CD4-positive, alpha-beta T cell (primary cell): ENCODE measurements around the gene PARP1. TPM values are rescaled to one million over a fixed set of nuclear protein-coding genes. Genes with fewer than 3 reads are reported as not detected.

Source experiments
- ATAC-seq: fragments of 200-7000 bp; cut with Tn5 transposase; one replicate; pipeline ENCODE4 v1.10.0; 2022; ENCODE audit warnings: mild to moderate bottlenecking; ENCODE audit not compliant: poor library complexity
- CTCF ChIA-PET: fragments of 350-600 bp; sonication (Branson Sonifier 250); formaldehyde crosslinking; loops from one replicate; lab custom pipeline; 2021; ENCODE audit warnings: antibody characterized with exemption, inconsistent platforms; lab: Charles Lee
- POLR2A ChIA-PET: fragments of 350-600 bp; sonication (Branson Sonifier 250); formaldehyde crosslinking; loops from one replicate; lab custom pipeline; 2021; ENCODE audit warnings: antibody characterized with exemption, inconsistent platforms; lab: Charles Lee
- DNase-seq, 14 experiments: peaks; one replicate each; pipeline ENCODE4 v3.0.0-alpha.2; 2013 to 2020; ENCODE audit warnings: mixed read lengths in 2 of 14
- H3K27ac ChIP-seq, 2 donors: one replicate each; pipeline versions ENCODE4 v1.5.1 to v1.7.0; 2013; ENCODE audit warnings: low read length in 2 of 2, low read depth in 1 of 2, mild to moderate bottlenecking in 1 of 2
- H3K27me3 ChIP-seq, 2 experiments: 1 replicate in 1 of 2; 2 replicates in 1 of 2; pipeline versions ENCODE4 v1.6.1 to v1.7.0; 2013; ENCODE audit warnings: low read length in 2 of 2, control low read depth in 1 of 2, mild to moderate bottlenecking in 1 of 2, moderate library complexity in 1 of 2; ENCODE audit not compliant: insufficient read depth in 2 of 2, control insufficient read depth in 1 of 2
- H3K36me3 ChIP-seq: one replicate; pipeline ENCODE4 v1.6.1; 2013; ENCODE audit warnings: low read length, control low read depth; ENCODE audit not compliant: insufficient read depth
- H3K4me1 ChIP-seq: one replicate; pipeline ENCODE4 v1.6.1; 2013; ENCODE audit warnings: low read length, control low read depth; ENCODE audit not compliant: insufficient read depth
- H3K4me3 ChIP-seq: one replicate; pipeline ENCODE4 v1.5.1; 2013; ENCODE audit warnings: mild to moderate bottlenecking, low read length, moderate library complexity
- H3K9me3 ChIP-seq, 2 experiments: 1 replicate in 1 of 2; 2 replicates in 1 of 2; pipeline versions ENCODE4 v1.6.1 to v1.7.0; 2013; ENCODE audit warnings: low read length in 2 of 2, mild to moderate bottlenecking in 2 of 2, control low read depth in 1 of 2, moderate library complexity in 1 of 2; ENCODE audit not compliant: control insufficient read depth in 1 of 2, insufficient read depth in 1 of 2
- H3K27ac Mint-ChIP-seq: one replicate; pipeline ENCODE4 v1.8.0; 2020; ENCODE audit warnings: mixed read lengths
- H3K27me3 Mint-ChIP-seq: one replicate; pipeline ENCODE4 v1.8.0; 2021; ENCODE audit warnings: mixed read lengths
- H3K36me3 Mint-ChIP-seq: one replicate; pipeline ENCODE4 v1.8.0; 2021; ENCODE audit warnings: low read depth, mixed read lengths
- H3K4me1 Mint-ChIP-seq: one replicate; pipeline ENCODE4 v1.8.0; 2021; ENCODE audit warnings: low read depth, mixed read lengths
- H3K4me3 Mint-ChIP-seq: one replicate; pipeline ENCODE4 v1.8.0; 2020; ENCODE audit warnings: mild to moderate bottlenecking, mixed read lengths
- H3K9me3 Mint-ChIP-seq: one replicate; pipeline ENCODE4 v1.8.0; 2020; ENCODE audit warnings: mixed read lengths
- CTCF ChIP-seq: fragments of 200-600 bp; IDR thresholded peaks from one replicate; pipeline ENCODE4 v1.8.0; 2022; ENCODE audit warnings: antibody characterized with exemption, mild to moderate bottlenecking
- intact Hi-C, 2 experiments: fragments of 100-400 bp; cut with DNase I in 1 of 2; cut with micrococcal nuclease in 1 of 2; formaldehyde crosslinking; loops; one replicate each; pipeline versions ENCODE4 v1.15.1 to v1.9.0; 2023 to 2025; cut with DNase I, micrococcal nuclease
- total RNA-seq, 174 experiments: library from RNA in 2 of 174; stranded (reverse) in 2 of 174; gene quantifications; one replicate each; pipeline ENCODE4 v1.2.3 and lab custom pipeline; 2021 to 2026

PARP1 gene
- total RNA-seq, 2 experiments from 2014 or later: 59.3 to 63.6 TPM

GRCh38 chr1:226350519-226350865 lies 57.4 kb downstream of the PARP1 start:
- no peaks in the 10 kb centered on the region for H3K9me3 Mint-ChIP-seq
- Histone ChIP-seq H3K9me3 (no peaks in the 10 kb centered on the region), H3K27me3 (no peaks in the 10 kb centered on the region), H3K4me3 (no peak overlapping the region), H3K4me1 (no peaks in the 10 kb centered on the region), H3K36me3 (peaks cover 3% of the 10 kb centered on the region), H3K27ac (no peak overlapping the region)
- intact Hi-C loops: no loop called here
- no peaks in the 10 kb centered on the region for H3K4me1 Mint-ChIP-seq
- DNase-seq: no peak
- H3K27ac Mint-ChIP-seq: no peak overlapping the region
- CTCF ChIA-PET: no interaction called here
- ATAC-seq: no peak
- no peaks in the 10 kb centered on the region for H3K27me3 Mint-ChIP-seq
- H3K4me3 Mint-ChIP-seq: no peak overlapping the region
- POLR2A ChIA-PET: no interaction called here
- TF ChIP-seq CTCF: no peak
- no peaks in the 10 kb centered on the region for H3K36me3 Mint-ChIP-seq

- Mint-ChIP-seq H3K27ac (no peak overlapping the region), H3K27me3 (no peaks in the 10 kb centered on the region), H3K9me3 (no peaks in the 10 kb centered on the region), H3K4me1 (no peaks in the 10 kb centered on the region), H3K36me3 (no peaks in the 10 kb centered on the region), H3K4me3 (no peak overlapping the region)
- ChIA-PET POLR2A (no interaction called here), CTCF (no interaction called here)
- Histone ChIP-seq H3K27ac (no peak overlapping the region), H3K9me3 (no peaks in the 10 kb centered on the region), H3K27me3 (no peaks in the 10 kb centered on the region), H3K36me3 (no peaks in the 10 kb centered on the region), H3K4me3 (no peak overlapping the region), H3K4me1 (no peaks in the 10 kb centered on the region)
- ATAC-seq (no peak), DNase-seq (no peak)
- intact Hi-C loops: no loop called here
- no peak for TF ChIP-seq CTCF
Measured at GRCh38 chr1:226349801-226350518, 57.9 kb downstream of the PARP1 start.

GRCh38 chr1:226349081-226349480 lies 58.8 kb downstream of the PARP1 start:
- Mint-ChIP-seq H3K27ac (no peak overlapping the region), H3K36me3 (no peaks in the 10 kb centered on the region), H3K27me3 (no peaks in the 10 kb centered on the region), H3K4me1 (no peaks in the 10 kb centered on the region), H3K9me3 (no peaks in the 10 kb centered on the region), H3K4me3 (no peak overlapping the region)
- ATAC-seq (no peak), DNase-seq (no peak)
- H3K27ac ChIP-seq: no peak overlapping the region
- POLR2A ChIA-PET: no interaction called here
- TF ChIP-seq CTCF: no peak
- H3K27me3 ChIP-seq: no peaks in the 10 kb centered on the region
- no peaks in the 10 kb centered on the region for H3K36me3 ChIP-seq
- no peak overlapping the region for H3K4me3 ChIP-seq
- CTCF ChIA-PET: no interaction called here
- no peaks in the 10 kb centered on the region for H3K9me3 ChIP-seq
- intact Hi-C loops: no loop called here
- no peaks in the 10 kb centered on the region for H3K4me1 ChIP-seq
